ENCODE results near the gene DAP3.
"Not testable (repeated sequence)": the region's sequence is repeated elsewhere in the genome, so short reads cannot be mapped to it uniquely, and the experiment has no call there.

The DAP3 gene

DNA sequence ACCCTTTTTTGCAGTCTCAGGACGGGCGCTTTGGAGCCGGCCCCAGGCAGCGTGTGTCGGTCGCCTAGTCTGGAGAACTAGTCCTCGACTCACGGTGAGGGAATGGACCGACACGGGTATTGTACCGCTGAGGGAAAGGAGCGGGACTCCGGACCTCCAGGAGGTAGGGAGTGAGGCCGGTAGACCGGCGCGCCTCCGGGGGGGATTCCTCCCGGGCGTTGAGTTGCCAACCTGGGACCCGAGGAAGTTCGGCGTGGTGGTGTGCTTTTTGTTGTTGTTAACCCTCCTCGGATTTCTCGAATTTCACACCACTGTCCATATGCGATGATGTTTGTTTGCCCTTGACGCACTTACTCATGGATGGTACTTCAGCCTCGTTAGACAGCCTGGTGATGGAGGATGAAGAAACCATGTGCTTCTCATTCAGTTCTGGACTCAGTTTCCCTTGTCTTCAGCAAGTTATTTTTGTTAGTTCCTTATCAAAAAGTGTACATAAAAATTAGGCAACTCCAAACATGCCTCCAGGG lies at the start of gene DAP3:
DAP3 (plus strand) TSS at position 11 of the 527 bp plus-strand sequence. CDS start 20,689 bp downstream, outside the sequence.
- not testable (repeated sequence) for DNase-seq

DNA sequence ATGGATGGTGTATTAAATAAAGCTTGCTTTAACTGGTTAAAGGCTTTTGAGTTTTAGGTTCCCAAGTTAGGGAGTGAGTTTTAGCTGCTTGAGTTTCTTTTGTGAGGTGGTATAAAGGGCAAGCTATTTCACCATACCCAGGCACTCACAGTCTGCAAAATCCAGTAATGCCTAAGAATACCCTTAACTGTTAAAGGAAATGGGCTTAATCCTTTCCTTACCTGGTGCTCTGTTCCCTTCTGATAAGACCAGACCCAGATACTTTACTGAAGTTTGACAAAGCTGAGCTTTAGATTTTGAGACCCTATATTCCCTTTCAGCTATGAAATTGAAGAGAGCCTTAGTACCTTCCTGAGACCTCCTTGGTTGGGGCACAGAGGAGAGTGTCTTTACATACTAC lies 48.5 kb upstream of the DAP3 start:
- DNase-seq = no peak

DNA sequence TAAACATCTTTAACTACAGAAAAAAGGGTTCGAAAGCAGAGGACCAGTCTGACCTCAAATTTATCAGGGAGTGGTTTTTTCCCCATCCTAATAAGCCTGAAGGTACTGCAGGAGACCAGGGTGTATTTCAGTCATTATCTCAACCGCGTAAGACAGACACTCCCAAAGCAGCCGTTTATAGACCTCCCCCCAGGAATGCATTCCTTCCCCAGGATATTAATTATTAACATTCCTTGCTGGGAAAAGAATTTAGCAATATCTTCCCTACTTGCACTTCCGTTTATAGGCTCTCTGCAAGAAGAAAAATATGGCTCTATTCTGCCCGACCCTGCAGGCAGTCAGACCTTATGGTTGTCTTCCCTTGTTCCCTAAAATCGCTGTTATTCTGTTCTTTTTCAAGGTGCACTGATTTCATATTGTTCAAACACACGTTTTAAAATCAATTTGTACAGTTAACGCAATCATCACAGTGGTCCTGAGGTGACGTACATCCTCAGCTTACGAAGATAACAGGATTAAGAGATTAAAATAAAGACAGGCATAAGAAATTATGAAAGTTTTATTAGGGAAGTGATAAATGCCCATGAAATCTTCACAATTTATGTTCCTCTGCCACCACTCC lies 46.2 kb upstream of the DAP3 start:
- DNase-seq = not testable (repeated sequence)

DNA sequence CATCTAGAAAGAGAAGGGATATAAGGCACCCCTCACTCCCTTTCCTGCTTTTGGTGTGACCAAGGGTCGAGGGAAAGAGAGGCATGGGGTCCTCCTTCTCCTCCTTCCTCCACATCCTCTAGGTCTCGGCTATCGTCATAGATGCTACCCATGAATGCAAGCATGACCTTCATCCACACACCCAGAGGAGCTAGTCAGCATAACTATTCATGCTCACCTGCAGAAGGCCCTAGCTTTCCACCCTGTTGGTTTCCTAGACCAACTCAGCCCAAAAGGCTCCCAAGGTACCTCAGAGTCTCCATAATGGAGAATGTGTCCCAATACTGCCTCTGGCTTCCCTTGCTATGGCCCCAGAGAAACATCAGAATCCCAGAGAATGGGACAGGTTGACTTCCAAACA lies 45.7 kb upstream of the DAP3 start:
- DNase-seq = no peak

DNA sequence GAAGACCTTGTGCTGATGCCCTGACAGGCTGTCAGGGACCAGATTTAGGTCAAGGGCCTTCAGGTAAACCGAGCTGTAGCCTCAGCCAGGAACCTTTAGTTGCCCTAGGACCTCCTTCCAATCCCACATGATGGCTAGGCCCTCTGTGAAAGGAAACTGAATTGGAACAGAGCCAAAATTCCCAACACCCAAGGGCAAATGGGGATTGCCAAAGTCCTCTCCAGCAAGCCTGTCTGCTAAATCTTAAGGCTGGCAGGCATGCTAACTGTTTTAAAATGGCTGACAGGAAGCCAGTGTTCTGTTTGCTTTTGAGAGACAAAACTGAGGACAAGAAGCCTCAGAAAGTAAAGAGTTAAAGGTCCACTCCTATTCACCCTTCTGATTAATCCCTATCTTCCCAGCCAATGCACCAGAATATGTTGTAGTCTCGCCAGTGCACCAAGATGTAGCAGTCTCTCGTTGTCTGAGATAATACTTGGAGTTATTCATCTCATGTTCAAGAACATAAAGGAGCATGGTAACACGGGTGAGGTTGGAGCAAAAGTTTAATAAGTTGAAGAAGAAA lies 43.8 kb upstream of the DAP3 start:
- no peak for DNase-seq

DNA sequence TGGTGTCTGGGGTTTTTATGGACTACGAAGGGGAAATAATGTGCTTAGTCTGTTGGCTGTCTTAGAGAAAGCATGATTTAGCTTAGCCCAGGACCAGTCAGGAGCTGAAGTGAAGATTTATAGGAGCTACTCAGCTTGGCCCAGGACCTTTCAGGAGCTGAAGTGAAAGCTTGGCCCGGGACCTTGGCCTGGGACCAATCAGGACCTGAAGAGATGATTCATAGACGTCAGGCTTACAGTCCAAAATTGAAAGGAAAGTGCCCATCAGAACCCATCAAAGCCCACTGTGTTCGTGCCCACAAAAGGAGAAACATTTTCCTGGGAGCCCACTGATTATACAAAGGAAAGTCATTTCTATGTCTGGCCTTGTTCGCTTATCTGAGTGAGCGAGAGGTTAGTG lies 43.2 kb upstream of the DAP3 start:
- DNase-seq = no peak

DNA sequence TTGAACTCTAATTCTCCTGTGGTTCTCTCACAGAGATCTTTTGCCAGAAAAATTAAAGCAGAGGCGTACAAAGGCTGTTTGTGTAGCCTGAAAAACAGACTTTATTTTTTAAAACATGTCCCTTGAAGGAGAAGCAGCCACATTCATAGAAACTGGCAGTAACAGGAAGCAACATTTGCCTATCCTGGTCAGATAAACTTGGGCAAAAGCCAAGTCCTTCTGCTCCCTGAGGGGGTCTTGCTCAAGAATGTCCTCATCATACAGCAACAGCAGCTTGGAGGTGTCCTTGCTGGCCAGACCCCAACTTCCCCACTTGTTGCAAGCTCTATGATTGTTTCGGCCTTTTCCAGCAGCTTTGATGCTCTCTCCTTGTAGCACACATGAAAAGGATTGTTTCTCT lies 42.6 kb upstream of the DAP3 start:
- DNase-seq = no peak

DNA sequence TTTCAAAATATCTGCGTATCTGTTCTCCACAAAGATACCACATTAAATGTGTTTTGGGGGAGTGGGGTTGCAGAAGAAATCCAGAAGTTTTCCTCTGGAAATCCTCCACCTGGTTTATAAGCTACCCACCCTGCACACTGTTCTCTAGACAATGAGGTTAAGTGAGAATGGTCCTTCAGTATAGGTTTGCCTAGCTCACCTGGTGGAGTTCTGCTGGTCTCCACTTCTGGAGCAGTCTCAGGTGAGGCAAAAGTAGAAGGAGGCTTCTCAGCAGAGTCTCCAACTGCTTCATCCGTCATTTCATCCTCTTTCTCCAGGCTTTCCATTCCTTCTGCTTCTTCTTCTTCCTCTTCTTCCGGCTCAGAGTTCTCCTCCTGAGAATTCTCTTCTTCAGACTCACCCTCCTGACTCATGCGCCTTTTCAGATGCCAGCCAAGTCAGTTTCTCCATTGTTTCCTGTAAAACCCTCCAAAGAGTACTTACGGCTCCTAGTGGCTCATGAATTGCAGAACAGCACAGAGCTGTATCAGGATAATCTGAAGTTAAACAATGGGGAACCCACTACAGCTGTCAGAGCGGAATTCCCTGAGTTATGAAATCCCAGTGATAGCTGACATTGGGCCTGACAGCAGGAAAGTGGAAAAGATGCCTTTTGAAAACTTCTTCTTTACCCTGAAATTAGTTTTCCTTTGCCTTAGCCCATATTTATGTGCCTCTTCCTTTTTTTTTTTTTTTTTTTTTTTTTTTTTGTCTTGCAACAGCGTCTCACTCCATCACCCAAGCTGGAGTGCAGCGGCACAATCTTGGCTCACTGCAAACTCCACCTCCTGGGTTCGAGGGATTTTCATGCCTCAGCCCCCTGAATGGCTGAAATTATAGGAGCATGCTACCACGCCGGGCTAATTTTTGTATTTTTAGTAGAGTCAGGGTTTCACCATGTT lies 40.4 kb upstream of the DAP3 start:
- DNase-seq = no peak

DNA sequence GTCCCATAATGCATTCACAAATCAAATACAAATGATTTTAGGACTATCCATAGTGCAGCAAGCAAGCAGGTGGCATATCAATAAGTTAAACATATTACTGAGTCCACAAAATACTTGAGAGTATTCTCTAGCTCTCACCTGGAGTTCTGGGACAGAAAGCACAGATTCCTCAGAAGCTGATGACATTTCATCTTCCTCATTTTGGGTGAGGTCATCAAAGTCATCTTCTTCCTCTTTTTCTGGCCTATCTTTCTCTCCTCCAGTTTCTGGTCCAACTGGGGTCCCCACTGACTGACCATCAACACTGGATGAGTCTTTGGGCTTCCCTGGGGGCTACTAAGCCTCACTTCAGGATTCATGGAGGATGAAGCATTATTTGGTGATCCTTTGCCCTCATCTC lies 39.2 kb upstream of the DAP3 start:
- no peak for DNase-seq

DNA sequence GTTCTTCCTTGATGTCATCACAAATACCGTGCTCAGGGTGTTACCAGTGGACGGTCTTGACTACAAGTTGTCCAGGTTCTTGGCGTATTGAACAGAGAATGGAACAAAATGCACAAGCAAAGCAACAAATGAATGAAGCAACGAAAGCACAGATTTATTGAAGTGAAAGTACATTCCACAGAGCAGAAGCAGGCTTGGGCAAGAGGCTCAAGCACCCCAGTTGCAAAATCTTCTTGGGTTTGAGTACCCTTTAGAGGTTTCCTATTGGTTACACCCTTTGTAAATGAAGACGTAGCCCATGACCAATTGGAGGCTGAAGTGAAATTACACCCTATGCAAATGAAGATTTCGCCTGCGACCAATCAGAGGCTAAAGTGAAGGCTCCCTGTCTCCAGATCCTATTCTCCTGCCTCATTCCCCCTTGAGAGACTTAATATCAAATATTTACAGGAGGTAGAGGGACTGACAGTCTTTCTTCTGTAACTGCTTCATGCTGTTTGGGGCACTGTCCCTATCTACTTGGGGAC lies 38.6 kb upstream of the DAP3 start:
- no peak for DNase-seq

DNA sequence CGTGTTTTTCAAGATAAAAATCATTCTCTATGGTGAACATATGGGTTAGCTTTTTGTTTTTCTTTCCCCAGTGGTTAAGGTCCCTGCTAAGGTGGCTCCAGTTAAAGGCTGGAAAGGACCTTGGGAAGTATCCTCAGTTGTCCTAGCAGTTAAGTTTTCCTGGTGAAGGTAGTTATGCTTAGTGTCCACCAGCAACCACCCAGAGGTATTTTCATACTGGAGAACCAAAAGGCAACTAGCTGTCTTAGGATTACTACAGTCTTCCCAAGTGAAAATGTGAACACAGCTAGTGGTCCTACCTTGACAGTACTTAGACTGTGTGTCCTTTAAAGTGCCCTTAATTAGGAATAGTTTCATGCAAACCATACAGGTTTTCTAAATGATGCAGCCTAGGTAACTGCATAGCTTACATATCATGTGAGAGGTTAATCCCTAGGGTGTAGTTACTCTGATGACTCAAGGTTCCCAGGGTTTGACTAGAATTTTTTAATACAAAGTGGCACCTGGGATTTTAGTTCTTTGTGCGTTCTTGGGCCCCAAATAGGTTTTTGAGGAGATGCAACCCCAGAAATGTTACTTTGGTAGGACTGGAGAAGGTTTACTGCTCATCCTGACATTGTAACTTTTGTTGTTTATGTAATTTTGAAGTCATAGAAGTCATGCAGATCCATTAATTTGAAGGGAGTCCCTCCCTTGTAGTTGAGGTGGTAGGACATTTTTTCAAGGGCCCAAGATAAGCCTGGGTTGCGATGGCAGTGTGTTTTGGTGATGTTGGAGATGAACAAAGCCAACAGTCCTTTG lies 36.8 kb upstream of the DAP3 start:
- DNase-seq = no peak

DNA sequence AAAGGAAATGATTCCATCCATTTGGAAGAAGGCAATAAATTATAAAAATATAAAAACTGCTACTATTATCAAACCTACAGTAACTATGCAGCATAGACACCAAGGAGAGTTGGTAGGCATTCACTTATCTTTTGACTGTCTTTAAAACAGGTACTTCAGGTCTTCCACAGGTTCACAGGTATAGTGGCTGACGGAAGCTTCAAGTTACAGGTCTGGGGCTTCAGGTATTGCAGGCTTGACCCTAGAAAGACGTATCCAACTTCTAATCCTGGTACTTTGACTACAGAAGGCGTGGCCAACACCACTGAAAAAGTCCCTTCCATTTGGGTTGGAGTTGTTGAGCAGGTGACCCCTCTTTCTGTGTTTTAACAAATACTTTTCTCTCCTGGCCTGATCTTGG lies 35.9 kb upstream of the DAP3 start:
- no peak for DNase-seq

DNA sequence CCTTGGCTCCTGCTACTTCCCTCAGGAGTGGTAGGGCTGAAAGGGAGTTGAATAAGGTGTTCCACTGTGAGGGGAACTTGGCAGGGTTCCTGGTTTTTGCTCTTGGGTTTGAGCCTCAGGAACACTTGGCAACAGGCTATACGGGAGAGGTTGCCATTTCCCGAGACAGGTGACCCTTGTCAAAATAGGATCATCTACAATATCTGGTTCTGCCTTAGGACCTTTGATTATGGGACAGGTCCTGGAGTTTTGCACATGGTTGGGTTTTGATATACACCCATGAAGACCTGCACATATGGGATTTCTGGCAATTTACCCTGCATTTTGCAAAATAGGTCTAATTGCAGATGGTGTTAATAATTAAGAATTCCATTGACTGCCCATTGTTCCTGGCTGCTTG lies 31.4 kb upstream of the DAP3 start:
- no peak for DNase-seq

DNA sequence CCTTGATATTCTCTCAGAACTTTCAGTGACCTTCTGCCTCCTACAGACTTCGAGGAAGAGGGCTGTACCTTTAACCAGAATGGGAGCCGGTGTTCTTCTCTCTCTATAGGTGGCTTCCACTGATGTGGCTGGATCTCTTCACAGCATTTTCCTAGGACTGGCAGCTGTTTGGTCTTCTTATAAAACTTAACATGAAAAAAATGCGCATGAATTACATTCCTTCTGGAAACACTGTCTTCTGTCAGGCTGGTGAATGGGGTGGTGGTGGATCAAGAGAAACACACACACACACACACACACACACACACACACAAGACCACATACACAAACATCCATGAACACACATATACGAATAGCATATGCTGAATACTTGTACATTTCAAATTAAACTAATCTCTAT lies 27.7 kb upstream of the DAP3 start:
- not testable (repeated sequence) for DNase-seq

DNA sequence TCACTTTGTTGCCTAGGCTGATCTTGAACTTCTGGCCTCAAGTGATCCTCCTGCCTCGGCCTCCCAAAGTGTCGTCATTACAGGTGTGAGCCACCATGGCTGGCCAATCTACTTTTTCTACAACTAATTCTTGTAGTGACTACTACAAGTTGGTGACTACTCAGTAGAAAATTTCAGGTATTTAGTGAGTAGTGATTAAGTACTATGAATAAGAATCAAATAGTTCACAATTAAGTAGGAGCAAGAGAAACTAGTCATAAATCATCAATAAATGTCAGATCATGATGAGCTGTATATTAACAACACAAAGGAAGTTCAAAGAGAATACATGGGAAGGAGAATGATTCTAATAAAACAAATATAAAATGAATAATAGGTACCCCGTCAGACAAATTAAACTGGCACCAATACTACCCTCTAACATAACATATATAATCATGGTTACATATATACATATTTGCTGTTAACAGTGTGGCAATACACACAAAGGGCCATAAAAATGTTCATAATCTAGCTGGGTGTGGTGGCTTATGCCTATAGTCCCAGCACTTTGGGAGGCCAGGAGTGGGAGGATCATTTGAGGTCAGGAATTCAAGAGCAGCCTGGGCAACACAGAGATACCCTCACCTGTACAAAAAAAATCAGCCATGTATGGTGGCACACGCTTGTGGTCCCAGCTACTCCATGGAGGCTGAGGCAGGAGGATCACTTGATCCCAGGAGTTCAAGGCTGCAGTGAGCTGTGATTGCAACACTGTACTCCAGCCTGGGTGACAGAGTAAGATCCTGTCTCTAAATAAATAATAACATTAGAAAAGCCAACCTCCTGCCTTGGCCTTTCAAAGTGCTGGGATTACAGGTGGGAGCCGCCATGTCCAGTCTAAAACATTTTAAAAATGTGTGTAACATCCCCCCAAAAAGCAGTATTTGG lies 19.4 kb upstream of the DAP3 start:
- no peak for DNase-seq

DNA sequence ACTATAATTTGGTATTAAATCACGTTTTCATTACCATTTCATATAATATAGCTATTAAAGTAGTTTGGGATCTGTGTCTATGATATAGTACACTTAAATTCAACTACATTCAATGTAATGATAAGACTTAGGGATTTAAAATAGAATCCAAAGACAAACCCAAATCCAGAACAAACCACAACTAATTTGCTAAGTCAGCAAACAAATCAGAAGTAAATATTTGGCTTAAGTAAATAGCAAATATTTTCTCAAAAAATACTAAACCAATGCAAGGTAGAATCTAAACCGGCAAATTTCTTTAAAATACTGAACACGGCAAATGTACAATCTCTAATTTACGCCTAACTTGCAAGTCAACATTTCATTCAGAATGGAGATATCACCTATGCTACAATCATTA lies 17.1 kb upstream of the DAP3 start:
- no peak for DNase-seq

DNA sequence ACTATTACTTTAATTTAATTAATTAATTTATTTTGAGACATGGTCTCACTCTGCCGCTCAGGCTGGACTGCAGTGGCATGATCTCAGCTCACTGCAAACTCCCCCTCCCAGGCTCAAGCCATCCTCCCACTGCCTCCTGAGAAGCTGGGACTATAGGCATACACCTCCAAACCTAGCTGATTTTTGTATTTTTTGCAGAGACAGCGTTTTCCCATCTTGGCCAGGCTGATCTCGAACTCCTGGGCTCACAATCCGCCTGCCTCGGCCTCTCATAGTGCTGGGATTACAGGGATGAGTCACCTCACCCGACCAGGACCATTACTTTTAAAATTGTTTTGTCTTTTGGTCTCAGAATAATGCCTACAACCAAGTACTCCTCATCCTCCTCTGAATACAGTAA lies 15.9 kb upstream of the DAP3 start:
- DNase-seq = no peak

DNA sequence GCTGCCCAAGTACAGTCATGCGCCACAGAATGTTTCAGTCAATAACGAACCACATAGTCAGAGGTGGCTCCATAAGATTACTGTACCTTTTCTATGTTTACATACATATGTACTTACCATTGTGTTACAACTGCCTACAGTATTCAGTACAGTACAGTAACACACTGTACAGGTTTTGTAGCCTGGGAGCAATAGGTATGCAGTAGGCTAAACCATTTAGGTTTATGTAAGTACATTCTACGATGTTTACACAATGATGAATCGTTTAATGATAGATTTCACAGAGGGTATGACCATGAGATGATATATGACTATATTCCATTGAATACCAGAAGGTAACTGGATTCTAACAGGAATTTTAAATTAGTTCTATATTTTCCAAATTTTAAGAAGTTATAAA lies 10.9 kb upstream of the DAP3 start:
- no peak for DNase-seq

DNA sequence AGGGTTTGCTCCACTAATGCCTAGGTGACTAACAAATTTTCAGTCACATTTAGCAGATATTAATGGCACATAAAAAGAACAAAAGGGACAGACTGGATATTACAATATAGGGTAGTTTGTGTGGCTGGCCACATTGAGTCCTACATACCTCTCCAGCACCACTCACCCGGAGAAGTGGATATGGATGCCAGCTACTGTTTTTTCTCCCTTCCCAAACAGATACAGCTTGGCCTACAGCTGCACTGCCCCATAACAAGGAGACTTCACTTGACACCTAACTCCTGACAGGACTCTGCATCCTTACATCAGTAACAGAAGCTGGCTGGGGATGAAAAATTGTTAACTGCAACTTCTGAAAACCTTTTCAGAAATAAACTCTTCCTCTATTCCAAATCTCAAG lies 9.9 kb upstream of the DAP3 start:
- DNase-seq = not testable (repeated sequence)

DNA sequence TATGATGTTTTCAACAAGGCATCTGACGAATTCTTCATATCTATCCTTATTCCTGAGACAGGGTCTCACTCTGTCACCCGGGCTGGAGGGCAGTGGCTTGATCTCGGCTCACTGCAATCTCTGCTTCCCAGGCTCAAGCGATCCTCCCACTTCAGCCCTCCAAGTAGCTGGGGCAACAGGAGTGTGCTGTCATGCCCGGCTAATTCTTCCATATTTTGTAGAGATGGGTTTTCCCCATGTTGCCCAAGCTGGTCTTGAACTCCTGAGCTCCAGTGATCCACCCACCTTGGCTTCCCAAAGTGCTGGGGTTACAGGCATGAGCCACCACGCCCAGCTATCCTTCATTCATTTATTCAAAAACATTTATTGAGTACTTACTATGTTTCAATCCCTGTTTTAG lies 8.4 kb upstream of the DAP3 start:
- DNase-seq = no peak

DNA sequence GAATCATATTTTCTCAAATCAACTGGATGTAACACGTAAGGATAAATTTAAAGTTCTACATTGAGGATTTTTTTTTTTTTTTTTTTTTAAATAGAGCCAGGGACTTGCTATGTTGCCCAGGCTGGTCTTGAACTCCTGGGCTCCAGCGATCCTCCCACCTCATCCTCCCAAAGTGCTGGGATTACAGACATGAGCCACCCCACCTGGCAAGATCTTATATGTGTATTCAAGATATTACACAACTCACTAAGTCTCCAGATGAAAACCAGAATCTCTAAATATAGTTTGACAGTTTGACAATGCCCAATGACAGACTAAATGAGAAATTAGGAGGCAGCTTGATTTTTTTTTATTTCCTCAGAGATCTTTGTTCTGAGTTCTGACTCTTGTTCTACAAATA lies 7.1 kb upstream of the DAP3 start:
- no peak for DNase-seq
